HG03103 (cell line): Measurements from ENCODE around the gene SMIM13.

Experiments used
- ATAC-seq: cut with Tn5 transposase; IDR thresholded peaks from one replicate; pipeline ENCODE4 v1.9.1; 2021; ENCODE audit warnings: low read depth; ENCODE audit not compliant: unreplicated experiment

Gene SMIM13

GRCh38 chr6:11149551-11149950, 55.9 kb downstream of the SMIM13 start:
- no peak for ATAC-seq

- no peak for ATAC-seq
Measured at GRCh38 chr6:11151488-11151887, 57.9 kb downstream of the SMIM13 start.

DNA sequence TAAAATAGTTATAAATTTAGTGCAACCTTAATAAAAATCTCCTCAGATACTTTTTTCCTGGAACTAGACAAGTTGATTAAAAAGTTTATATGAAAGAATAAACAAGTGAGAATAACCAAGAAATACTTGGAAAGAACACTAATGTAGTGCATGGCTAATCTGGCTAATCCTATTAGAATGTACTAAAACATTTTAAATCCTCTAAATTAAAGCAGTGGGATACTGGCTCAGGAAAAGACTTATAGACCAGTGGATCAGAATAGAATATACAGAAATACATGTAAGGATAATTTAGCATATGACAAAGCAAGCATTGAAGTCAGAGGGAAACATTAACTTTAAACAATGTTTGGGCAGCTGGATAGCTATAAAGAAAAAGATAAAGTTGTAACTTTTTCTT, 58.9 kb downstream of the SMIM13 start:
- no peak for ATAC-seq

DNA sequence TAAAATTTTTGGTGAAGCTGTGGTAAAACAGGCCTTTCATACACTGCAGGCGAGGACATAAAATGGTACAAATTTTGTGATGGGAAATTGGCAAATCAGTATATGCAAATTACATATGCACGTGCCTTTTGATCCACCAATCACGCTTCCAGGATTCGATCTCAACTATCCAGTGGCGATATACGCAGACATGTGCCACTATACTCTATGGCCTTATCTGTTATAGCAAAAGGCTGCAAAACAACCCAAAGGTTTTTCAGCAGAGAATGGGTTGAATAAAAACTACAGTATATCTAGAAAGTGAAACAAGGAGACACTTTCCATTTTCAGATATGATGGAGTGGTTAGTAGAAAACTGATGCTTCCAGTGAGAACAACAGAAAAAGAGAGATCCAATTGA, 59.8 kb downstream of the SMIM13 start:
- ATAC-seq: no peak

DNA sequence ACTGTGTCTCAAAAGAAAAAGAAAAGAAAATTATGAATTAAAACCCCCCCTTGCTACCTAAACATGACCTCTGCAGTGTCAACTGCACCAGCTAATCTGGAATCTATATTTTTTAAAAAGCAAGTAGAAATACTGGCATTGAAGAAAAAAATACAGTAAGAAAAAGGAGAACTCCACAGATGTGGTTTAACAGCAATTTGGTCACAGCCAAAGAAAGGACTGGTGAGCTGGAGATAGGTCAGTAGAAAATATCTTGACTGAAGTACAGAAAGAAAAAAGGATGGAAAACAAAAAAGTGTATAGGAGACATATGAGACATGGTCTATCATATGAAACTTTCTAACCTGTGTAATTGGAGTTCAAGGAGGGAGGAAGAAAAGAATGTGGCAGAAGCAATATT, 62.0 kb downstream of the SMIM13 start:
- ATAC-seq: no peak

- no peak for ATAC-seq
Measured at GRCh38 chr6:11160199-11160598, 66.6 kb downstream of the SMIM13 start.

- ATAC-seq: no peak
Measured at GRCh38 chr6:11161031-11161956, 67.7 kb downstream of the SMIM13 start.

DNA sequence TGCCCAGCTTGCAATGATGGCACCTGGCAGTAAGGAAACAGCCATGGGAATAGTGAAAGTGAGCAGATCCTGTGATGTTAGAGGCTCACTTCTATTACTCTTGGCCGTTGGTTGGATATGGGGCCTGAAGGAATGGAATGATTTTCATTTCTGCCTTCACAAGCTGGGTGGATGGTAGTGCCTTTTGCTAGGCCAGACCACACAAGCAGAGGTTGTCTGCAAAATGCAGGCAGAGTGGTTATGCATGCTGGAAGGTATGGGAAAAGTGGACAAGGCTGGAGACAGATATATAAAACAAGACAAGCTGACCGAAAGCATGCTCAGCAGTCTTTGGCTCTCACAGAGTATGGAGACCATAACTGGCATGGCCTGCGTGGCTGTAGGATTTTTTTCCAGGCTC, 68.6 kb downstream of the SMIM13 start:
- ATAC-seq: no peak

GRCh38 chr6:11163932-11164331, 70.3 kb downstream of the SMIM13 start:
- no peak for ATAC-seq

- no peak for ATAC-seq
Measured at GRCh38 chr6:11164717-11165646, 71.3 kb downstream of the SMIM13 start.

GRCh38 chr6:11166948-11167347, 73.3 kb downstream of the SMIM13 start:
- no peak for ATAC-seq

- no peak for ATAC-seq
Measured at GRCh38 chr6:11168091-11168635, 74.5 kb downstream of the SMIM13 start.

DNA sequence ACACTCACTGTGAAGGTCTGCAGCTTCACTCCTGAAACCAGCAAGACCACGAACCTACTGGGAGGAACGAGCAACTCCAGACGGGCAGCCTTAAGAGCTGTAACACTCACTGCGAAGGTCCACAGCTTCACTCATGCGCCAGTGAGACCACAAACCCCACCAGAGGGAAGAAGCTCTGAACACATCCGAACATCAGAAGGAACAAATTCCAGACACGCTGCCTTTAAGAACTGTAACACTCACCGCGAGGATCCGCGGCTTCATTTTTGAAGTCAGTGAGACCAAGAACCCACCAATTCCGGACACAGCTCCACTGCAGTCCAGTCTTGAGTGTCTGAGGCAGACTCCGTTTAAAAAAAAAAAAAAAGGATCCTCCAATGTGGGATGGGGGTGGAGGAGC, 78.3 kb downstream of the SMIM13 start:
- no peak for ATAC-seq

GRCh38 chr6:11172501-11173327, 79.1 kb downstream of the SMIM13 start:
- ATAC-seq: no peak

DNA sequence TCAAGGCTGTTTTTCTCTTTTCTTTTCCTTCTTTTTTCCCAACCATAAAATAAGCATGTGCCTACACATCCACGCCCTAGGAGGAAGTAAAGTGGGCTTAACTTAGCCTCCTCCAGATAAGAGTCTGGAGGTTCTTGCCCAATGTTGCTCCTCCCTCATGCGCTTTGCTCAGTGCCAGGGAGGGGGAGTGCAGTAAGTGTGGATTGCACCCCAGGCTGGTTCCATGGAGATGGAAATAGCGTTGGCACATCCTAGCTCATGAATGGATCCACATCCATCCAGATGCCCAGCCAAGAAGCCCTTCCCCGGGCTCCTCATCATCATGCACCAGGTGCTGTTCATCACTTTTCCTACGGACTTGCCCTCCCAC, 80.6 kb downstream of the SMIM13 start:
- ATAC-seq: no peak

GRCh38 chr6:11177271-11177670, 83.6 kb downstream of the SMIM13 start:
- no peak for ATAC-seq

DNA sequence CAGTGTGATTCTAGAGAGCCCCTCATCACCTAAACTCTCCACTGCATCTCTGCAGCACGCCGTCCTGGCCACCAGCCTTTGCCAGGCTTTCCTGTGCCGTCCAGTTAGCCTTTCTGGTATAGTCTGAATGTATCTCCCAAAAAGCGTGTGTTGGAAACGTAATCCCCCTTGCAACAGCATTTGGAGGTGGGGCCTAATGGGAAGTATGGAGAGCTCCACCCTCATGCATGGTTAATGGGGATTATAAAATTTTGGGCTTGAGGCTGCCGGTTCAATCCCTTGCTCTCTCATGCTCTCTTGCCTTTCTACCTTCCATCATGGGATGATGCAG, 85.4 kb downstream of the SMIM13 start:
- no peak for ATAC-seq

DNA sequence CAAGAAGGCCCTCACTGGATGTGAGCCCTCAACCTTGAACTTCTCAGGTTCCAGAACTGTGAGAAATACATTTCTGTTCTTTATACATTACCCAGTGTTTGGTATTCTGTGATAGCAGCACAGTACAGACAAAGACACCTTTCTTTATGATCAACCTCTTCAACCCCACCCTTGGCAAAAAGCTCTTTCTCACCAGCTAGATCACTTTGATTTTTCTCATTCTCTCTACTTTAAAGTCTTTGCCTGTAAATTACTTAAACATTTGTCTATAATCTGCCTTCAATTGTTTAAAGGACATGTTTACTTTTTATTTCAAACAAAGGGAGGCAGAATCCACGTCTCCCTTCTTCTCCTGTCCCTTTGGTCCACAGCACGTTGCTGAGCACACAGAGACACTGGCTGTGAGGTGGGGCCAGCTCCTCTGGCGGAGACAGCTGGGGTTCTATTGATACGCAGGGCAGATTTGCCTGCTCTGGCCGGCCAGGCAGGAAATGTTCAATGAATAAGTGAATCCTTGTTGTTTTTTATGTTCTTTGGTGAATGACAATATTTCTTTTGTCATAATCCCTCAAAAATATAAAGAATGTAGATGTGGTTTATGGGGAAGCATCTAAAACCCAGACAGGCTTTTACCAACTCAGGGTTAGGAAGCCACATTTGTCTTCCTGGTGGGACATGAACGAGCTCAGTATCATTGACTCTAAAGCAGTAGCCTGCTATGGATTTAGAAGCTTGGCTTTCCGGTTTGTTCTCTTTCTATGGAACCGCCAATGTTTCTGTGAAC, 86.0 kb downstream of the SMIM13 start:
- ATAC-seq: no peak

GRCh38 chr6:11181478-11182136, 88.0 kb downstream of the SMIM13 start:
- no peak for ATAC-seq
